Sciatic nerve (tissue), 2 donors: ENCODE data around the gene CPEB3. TPM values are rescaled to one million over a fixed set of nuclear protein-coding genes. Genes with fewer than 3 reads are reported as not detected.

Experiments
- ATAC-seq: fragments of 200-7000 bp; cut with Tn5 transposase; one replicate; pipeline ENCODE4 v1.9.1; 2020; ENCODE audit warnings: mild to moderate bottlenecking, moderate library complexity
- DNase-seq: peaks from one replicate; pipeline ENCODE4 v3.0.0-alpha.2; 2020; ENCODE audit warnings: low spot score
- intact Hi-C: fragments of 100-400 bp; cut with DNase I; formaldehyde crosslinking; loops from one replicate; pipeline ENCODE4 v1.14.2; 2022
- total RNA-seq: library from RNA; stranded (reverse); fragmentation: NEBNext Ultra II Directional; extraction: Animal tissue kit (Norgen Biotek cat#: 25700); gene quantifications from one replicate; pipeline ENCODE4 v1.2.1, GENCODE V29; 2021
- donor health status: DM: no; HTN: no; CAD: no.
- donor health status: DM: no; HTN: no; CAD: no.

Gene CPEB3
- total RNA-seq, 1 donor from 2014 or later: 6.2 TPM

DNA sequence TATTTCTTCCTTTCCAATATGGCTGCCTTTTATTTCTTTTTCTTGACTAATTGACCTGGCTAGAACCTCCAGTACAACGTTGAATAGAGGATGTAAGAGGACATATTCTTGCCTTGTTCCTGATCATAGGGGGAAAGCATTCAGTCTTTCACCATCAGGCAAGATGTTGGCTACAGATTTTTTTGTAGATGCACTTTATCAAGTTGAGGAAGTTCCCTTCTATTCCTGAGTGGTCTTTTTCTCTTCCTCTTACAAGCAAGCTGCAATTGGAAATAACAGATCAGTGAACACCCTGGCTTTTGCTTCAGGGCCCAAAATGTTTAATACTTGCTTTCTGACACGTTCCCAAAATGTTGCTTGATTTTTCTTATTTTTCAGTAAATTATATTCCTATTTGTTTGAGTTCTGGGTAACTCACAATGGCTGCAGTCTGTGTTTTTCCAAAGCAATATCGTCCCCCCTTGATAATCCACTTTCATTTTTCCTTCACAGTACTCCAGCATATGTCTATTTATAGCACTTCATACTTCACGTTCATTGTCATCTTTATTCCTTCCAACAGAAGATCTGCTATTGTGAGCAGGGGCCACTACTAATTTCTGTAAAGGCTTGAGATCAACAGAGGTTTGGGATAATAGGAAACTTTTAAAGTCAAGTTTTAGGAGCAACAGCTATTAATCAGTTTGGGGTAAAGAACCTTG lies 11.7 kb downstream of the CPEB3 start:
- intact Hi-C loops: no loop called here
- ATAC-seq: no peak
- no peak for DNase-seq

DNA sequence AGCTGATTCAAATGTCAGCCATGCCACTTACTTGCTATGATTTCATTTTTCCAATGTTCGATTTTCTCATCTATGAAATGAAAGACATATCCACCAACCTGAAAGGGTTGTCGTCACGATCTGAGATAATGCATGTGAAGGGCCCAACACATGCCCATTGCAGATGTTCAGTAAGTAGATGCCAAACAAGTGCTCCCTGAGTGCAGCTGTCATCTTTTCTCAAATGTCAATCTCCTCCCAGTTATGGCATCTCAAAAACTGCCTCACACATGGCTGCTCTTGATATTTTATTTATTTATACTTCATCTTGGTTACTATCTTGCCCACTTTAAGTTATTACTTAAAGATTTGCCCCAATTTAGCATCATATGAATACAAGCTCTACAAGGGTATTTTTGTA lies 16.8 kb downstream of the CPEB3 start:
- DNase-seq (no peak), ATAC-seq (no peak)
- intact Hi-C loops: no loop called here

DNA sequence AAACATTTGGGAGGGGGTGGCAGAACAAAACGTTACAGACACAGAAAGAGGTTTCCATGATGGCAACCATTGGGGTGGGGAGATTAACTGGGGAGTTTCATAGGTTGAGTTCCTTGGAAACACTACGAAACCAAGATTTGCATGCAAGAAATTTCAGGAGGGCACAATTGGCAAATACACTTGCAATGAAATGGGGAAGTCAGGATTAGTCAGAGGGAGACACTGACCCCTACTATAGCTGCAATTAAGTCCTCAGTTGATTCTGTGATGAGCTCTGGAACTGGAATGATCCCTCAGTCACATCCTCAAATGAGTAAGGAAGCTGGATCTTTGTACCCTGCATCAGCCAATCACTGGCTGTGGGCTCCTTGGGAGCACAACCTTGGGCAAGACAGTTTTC lies 22.1 kb downstream of the CPEB3 start:
- ATAC-seq: no peak
- DNase-seq: no peak
- intact Hi-C loops: no loop called here

DNA sequence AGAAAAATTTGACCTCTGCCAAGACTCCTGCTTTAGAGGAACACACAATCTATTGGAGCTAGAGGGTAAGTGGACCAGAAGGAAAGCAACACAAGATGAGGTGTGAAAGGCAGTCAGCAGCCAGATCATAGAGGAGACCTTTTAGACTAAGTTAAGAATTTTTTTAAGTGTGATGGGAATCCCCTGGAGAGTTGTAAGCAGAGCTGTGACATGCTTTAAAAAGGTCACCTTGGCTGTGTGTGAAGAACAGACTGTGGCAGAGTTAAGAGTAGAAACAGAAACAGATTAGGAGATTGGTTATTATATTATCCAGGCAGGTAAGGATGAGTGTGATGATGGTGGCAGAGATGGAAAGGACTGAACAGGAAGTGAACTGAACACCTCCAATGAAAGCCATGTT lies 23.5 kb downstream of the CPEB3 start:
- intact Hi-C loops: no loop called here
- DNase-seq (no peak), ATAC-seq (no peak)

DNA sequence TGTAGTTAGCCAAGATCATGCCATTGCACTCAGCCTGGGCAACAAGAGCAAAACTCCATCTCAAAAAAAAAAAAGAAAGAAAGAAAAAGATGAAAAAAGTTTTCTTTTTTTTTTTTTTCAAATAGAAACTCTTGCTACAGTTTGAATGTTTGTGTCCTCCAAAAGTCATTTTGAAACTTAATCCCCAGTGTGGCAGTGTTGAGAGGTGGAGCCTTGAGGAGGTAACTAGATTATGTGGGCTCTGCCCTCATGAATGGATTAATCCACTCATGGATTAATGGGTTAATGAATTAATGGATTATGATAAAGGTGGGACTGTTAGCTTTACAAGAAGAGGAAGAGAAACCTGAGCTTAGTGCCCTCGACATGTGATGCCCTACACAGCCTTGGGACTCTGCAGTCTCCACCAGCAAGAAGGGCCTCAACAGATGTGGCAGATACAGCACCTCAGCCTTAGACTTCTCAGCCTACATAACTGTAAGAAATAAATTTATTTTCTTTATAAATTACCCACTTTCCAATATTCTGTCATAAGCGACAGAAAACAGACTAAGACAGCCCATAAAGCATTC lies 25.1 kb downstream of the CPEB3 start:
- intact Hi-C loops: no loop called here
- ATAC-seq (no peak), DNase-seq (no peak)

DNA sequence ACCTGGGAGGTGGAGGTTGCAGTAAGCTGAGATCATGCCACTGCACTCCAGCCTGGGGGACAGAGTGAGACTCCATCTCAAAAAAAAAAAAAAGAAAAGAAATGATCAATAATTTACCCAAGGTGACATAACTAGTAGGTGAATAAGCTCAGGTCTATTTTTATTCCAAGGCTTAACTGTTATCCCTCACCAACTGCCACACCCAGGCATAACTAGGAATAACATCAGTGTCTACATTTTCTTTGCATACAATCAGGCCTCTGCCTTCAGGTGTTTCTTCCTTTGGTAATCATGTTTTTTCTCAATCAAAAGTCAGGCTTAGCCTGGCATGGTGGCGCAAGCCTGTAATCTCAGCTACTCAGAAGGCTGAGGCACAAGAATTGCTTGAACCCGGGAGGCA lies 26.6 kb downstream of the CPEB3 start:
- intact Hi-C loops: no loop called here
- ATAC-seq: no peak

DNA sequence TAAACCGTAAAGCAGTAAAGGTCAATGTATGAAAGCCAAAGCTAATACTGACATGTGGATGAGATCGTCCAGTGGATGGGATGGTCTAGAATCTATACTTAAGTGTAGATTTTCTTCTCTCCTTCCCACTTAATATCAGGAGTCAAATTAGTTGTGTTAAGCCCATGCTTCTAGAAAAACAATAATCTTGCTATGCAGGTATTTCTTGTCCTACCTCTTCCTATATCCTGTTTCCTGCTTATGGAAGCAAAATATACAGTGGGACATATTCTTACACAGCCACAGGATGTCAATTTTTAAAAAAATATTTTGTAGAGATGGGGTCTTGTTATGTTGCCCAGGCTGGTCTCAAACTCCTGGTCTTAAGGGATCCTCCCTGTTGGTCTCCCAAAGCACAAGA lies 27.5 kb downstream of the CPEB3 start:
- intact Hi-C loops: no loop called here
- ATAC-seq (no peak), DNase-seq (no peak)

More for the DNA sequence above, 26.6 kb downstream of the CPEB3 start:
- no peak for DNase-seq

DNA sequence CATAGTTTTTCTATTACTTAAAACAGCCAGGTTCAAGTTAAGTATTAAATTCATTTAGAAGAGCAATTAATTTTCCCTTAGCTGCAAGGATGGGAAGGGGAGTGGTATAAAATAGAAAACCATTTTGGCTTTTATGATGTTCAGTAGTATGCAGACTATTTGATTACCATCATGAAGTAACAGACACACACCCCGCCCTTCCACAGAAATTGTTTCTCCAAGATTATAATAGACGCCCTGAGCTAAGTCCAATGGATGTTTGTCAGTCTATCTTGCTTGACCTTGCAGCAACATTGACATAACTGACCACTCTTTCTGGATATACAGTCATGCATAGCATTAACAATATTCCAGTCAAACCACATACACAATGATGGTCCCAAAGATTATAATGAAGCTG lies 42.3 kb downstream of the CPEB3 start:
- intact Hi-C loops: no loop called here
- DNase-seq: no peak
- no peak for ATAC-seq

DNA sequence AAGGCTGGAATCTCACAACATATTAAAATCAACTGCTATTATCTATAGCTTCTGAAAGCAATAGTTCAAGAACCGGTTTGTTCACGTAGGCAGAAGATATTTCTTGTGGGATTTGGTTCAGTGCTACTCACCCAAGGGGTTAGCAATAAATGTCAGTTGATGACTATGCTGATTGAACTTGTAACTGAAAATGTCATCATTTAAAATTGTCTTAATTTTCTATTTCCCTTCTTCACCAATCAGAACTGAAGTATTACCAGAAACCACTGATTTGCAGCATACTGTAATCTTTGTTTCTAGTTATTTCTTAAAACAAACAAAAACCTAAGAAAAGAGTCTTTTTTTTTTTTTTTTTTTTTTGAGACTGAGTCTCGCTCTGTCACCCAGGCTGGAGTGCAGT lies 46.1 kb downstream of the CPEB3 start:
- intact Hi-C loops: no loop called here
- no peak for ATAC-seq
- no peak for DNase-seq

DNA sequence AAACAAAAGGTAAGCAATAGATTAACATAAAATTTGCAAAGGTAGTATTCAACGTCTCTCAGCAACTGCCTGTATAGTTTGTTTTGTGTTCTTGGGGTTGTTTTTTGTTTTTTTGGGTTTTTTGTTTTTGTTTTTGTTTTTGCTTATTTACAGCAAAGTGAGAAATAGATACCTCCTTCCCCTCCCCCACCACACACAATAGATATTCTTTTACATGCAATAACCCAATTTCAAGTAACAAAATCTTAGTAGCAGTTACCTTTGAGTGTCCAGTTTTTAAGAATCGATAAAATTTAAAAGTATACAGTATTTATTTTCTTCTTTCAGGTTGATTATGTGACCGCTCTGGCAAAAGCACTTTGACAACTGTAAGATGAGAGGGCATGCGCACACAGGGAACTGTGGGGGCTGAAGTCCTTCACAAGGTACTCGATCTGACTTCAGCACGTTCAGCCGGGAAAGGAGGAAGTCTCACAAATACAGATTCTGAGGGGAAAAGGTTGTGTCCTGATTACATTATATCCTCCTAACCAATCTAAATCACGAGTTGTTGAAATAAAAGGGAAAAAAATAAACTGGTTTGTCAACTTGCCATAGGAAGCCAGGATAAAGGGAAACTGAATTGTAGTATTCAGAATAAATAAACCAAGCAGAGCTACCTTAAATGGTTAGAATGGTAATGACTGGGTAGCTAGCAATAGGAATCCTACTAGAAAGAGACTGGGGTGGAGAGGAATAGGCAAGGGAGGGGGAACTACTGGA lies 47.8 kb downstream of the CPEB3 start:
- peak; percentile 51 for ATAC-seq
- DNase-seq: peak; percentile 62

DNA sequence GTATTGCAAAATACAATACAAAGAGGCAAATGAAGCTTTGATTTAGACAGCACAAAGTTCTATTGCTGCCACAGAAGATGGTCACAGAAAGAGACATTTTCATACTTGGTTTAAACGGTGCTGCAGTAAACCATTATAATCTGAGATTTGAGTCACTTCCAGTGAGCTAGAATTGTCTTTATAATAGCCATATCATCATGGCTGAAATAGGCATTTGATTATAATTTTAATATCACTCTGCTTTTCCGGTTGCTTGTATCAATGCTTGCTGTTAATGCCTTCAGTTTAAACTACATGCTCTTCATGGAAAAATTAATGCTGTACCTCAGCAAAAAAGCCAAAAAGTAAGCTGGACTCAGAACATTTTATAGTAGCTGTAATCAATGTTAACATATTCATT lies 48.5 kb downstream of the CPEB3 start:
- DNase-seq: no peak
- no peak for ATAC-seq
- intact Hi-C loops: no loop called here

More for the DNA sequence above, 47.8 kb downstream of the CPEB3 start:
- intact Hi-C loops: no loop called here

DNA sequence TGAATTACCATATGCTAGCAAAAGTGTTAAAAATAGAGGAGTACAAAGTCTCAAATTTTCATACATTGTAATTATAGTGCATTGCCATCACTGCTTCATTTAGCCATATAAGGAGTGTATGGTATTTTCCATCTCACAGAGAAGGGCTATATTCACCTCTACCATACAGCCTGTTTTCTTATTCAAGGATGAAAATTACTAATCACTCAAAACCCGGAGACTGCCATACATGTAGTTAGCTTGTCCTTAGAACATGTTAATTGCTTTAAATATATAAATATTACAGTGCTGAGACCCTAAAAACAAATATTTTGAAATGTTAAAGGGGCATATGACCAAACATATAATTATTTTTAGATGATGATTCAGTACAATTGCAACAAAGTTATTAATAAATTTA lies 49.4 kb downstream of the CPEB3 start:
- ATAC-seq (no peak), DNase-seq (no peak)
- intact Hi-C loops: no loop called here

DNA sequence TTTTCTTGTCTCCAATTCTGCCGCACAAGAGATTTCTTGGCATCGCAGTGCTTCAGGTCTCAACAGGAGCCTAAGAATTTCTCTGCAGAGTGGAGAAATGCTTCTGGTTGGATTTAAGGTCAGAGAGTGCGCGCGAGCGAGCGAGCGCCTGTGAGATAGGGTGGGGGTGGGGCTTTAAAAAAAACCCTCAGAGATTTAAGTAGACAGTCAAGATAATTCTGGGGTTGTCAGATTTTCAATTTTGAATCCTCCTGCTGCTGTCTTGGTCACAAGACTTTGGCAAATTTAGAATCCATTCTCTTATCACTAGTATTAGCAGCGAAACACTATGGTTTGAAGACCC lies 49.7 kb downstream of the CPEB3 start:
- intact Hi-C loops: no loop called here
- DNase-seq: no peak
- ATAC-seq: peak; percentile 52

DNA sequence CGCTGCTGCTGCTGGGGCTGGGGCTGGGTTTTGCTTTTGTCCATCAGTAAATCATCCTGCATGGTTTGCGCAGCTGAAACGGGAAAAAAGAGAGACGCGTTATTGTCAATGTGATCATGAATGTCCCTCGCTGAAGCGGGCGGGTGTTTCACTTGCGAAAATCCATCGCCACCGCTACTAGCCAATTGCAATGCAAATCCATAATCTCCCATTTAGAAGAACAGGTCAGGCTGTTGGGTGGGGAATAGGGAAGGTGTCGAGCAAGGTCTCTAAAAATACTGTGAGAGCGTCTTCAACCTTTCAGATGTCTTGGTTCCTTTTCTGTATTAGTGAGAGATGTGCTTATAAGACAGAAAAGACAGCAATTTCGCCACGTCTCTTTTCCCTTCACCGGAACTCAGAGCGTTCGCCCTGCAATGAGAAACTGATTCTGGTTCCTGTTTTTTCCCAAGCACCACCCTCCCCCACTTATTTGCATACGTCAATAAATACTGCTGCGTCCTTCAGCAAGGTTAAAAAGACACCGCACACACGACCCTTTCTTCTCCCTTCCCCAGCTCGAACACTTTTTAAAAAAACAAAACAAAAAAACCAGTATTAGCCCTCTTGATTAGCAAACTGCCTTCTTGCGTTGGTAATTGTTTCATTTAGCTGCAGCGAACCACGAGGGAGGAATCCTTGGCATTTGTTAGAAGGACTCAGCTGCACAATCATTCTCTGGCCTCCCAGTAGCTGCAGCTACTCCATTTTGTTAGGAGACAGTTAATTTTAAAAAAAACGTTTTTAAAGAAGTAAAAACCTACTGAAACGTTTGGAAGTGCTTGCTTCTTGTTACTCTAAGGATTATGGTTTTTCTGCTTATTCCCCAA lies 50.4 kb downstream of the CPEB3 start:
- ATAC-seq (peak; percentile 89), DNase-seq (peak; percentile 64)
- intact Hi-C loops: no loop called here

DNA sequence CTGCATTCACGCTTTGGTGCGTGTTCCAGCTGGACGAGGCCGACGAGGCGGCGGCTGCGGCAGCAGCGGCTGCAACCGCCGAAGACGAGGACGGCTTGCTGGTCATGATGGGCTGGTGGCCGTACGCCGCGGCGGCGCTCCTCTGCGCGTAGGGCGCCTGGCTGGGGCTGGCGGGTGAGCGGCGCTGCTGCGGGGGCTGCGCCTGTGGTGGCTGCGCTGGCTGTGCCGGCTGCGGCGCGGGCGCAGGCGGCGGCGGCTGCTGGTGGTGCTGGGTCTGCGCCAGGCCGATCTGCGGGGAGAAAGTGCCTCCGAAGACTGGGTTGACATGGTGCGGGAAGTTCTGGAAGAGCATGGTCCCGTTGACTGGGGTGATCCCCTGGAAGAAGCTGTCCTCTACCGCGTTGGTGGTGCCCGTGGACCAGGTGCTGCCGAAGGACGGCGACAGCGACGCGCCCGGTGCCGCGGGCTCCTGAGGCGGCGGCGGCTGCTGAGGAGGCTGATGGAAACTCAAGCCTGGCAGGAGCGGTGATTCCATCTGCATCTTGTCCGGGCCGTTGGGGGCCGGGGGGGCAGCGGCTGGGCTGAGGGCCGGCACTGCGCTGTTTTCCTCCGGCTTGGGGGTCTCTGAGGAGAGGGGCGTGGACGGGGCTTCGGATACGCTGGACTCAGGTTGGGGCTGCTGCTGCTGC lies 51.1 kb downstream of the CPEB3 start:
- peak; percentile 71 for DNase-seq

DNA sequence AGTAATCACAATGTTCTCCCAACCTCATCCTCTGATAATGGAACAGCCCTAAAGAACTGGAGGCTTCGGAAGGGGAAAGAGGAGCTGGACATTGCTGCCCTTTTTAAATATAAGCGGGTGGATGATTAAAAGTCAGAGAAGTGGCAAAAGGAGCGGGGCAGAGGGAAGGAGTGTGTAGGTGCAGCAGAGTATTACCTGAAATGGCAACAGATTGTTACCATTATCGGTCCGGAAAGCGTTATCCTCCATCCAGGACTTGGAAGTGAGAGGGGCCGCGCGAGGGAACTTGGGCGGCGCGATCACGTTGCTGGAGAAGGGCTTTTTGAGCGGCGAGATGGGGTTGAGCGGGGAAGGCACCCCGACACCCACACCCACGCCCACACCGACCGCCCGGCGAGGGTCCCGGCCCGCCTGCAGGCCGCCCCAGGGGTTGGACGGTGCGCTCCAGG lies 51.7 kb downstream of the CPEB3 start:
- ATAC-seq (peak; percentile 20), DNase-seq (peak; percentile 62)
- intact Hi-C loops: no loop called here

More for the DNA sequence above, 51.1 kb downstream of the CPEB3 start:
- peak; percentile 59 for ATAC-seq
- intact Hi-C loops: no loop called here

DNA sequence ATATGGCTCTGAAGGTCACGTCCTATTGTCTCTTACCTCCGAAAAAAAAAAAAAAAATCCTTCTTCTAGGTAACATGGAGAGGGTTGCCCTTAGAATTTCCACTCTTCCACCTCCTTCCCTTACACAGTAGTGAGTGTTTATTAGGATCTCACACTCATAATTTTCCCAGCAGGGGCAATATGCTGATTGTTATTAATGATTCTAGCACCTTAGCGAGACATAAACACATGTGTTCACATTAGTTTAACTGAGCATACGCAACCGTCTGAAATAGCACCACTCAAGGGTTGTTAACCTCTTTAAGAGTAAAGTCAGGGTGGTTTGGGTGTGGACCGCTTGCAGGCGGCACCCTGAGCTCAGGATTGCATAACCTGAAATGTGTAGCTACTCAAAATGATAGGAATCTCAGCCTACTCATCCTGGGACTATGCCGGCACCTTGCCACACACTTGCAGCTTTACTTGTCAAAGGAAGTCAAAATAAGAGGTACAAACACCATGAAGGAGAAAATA lies 52.2 kb downstream of the CPEB3 start:
- intact Hi-C loops: no loop called here
- no peak for DNase-seq
- ATAC-seq: peak; percentile 30

DNA sequence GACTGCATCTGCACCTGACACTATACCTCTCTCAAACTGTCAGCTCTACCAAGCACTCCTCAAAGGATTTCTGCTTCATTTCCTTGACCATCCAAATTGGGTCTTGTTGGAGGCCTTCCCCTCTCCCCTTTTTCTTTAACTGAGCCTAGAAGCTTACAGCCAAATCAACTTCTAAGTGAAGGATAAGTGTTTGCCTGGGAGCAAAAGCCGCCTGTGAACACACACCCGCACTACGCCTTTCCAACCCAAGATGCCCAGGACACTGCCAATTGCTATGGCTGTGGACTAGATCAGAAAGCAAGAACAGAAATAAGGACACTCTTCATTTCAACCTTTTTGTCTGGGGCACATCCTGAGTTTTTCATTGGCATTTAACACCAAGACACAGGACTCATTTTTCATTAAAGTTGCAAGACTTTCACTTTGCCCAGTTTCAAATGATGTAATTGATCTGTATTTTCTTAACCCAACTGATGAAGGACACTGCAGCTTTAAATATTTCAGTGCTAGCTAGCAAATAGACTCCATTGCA lies 52.8 kb downstream of the CPEB3 start:
- no peak for ATAC-seq
- intact Hi-C loops: no loop called here

More for the DNA sequence above, 52.8 kb downstream of the CPEB3 start:
- no peak for DNase-seq
